Nephron (organoid): Measurements from ENCODE around the gene PCIF1.

ENCODE experiments used
- H3K27ac Mint-ChIP-seq, 3 experiments: 2 replicates each; pipeline ENCODE4 v1.8.0; 2020; ENCODE audit warnings: mixed read lengths in 3 of 3, mild to moderate bottlenecking in 2 of 3, moderate library complexity in 1 of 3
- H3K27me3 Mint-ChIP-seq: 2 replicates; pipeline ENCODE4 v1.8.0; 2021; ENCODE audit warnings: low read depth, mild to moderate bottlenecking, moderate library complexity, mixed read lengths
- H3K36me3 Mint-ChIP-seq: 2 replicates; pipeline ENCODE4 v1.8.0; 2020; ENCODE audit warnings: low read depth, mixed read lengths
- H3K4me1 Mint-ChIP-seq: 2 replicates; pipeline ENCODE4 v1.8.0; 2020; ENCODE audit warnings: mixed read lengths
- H3K4me3 Mint-ChIP-seq, 3 experiments: 2 replicates each; pipeline ENCODE4 v1.8.0; 2020; ENCODE audit warnings: mild to moderate bottlenecking in 3 of 3, mixed read lengths in 3 of 3, moderate library complexity in 2 of 3
- H3K9me3 Mint-ChIP-seq: 2 replicates; pipeline ENCODE4 v1.8.0; 2020; ENCODE audit warnings: mixed read lengths
- CTCF ChIP-seq, 3 experiments: fragments of 200-600 bp; sonication (generic); IDR thresholded peaks; one replicate each; pipeline ENCODE4 v1.5.0; 2021; ENCODE audit warnings: antibody characterized with exemption in 3 of 3; ENCODE audit not compliant: unreplicated experiment in 3 of 3

PCIF1 gene

DNA sequence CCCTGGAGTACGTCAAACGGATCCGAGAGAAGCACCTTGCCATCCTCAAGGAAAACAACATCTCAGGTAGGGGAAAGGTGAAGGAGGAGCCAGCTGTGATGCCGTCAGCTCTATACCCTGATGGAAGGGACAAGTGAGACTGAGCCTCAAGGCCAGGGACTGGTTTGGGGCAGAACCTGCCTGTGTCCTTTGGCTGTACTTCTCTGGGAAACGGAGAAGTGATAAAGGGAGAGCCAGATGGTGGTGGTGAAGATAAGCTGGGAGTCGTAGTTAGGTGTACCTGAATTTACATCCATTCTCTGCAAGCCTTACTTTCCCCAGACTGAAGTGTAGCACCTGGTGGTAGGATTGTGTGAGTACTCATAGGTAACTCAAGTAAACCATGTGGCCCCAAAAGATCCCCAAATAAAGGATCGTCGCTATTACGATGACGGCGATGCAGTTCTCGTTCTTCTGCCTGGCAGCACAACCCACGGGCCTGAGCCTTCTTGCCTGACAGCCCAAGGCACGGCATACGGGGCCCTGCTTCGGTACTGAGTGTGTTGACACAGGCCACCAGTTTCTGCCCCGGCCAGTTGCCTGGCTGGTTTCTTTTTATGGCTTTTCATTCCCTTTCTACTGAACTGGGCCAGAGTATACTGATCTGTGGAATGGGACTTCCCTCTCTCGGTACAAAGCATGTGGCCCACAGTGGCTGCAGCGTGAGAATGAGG, 10.6 kb downstream of the PCIF1 start:
- no peaks in the 10 kb centered on the region for H3K9me3 Mint-ChIP-seq
- H3K4me1 Mint-ChIP-seq = no peaks in the 10 kb centered on the region
- no peak overlapping the region for H3K4me3 Mint-ChIP-seq
- peaks cover 49% of the 10 kb centered on the region for H3K36me3 Mint-ChIP-seq
- H3K27ac Mint-ChIP-seq = no peak overlapping the region
- H3K27me3 Mint-ChIP-seq = no peaks in the 10 kb centered on the region
- no peak for TF ChIP-seq CTCF (IDR thresholded peaks at IDR 0.05; ENCODE audit: unreplicated experiment in 3 of 3)

- TF ChIP-seq CTCF (IDR thresholded peaks at IDR 0.05; ENCODE audit: unreplicated experiment in 3 of 3) = no peak
- H3K27me3 Mint-ChIP-seq = no peaks in the 10 kb centered on the region
- peaks cover 52% of the 10 kb centered on the region for H3K36me3 Mint-ChIP-seq
- H3K27ac Mint-ChIP-seq = no peak overlapping the region
- no peaks in the 10 kb centered on the region for H3K4me1 Mint-ChIP-seq
- H3K9me3 Mint-ChIP-seq = no peaks in the 10 kb centered on the region
- no peak overlapping the region for H3K4me3 Mint-ChIP-seq
These were observed 11.2 kb downstream of the PCIF1 start for GRCh38 chr20:45945678-45946148.

DNA sequence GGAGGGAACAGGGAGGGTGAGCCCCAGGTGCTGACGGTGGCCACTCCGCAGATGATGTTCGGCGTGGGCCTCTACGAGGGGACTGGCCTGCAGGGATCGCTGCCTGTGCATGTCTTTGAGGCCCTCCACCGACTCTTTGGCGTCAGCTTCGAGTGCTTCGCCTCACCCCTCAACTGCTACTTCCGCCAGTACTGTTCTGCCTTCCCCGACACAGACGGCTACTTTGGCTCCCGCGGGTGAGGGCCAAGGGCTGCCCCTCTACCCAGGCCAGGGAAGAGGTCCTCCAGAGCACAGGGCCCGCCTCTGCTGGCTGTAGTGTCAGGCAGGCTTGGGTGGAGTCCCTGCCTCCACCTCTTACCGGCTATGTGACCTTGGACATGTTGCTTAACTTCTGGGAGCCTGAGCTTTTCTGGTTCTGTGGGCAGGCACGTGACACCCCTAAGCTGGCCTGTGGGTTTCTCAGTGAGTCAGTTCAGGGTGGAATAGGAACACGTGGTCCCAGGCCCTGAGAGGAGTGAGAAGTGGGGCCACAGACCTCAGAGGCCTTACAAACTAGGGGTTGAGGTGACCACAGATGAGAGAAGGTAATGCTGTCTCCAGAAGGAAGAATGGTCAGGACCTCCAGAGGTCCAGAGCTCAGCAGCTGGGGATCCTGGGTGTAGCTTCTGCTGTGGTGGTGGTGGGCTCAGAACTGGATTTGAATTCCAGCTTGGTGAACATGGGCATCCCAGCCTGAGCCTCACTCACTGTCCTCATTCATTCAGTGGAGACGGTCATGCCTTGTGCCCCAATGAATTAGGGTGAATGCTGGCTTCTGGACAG, 11.9 kb downstream of the PCIF1 start:
- Mint-ChIP-seq H3K9me3 (no peaks in the 10 kb centered on the region), H3K4me3 (no peak overlapping the region), H3K27ac (no peak overlapping the region), H3K4me1 (no peaks in the 10 kb centered on the region), H3K36me3 (peaks cover 53% of the 10 kb centered on the region), H3K27me3 (no peaks in the 10 kb centered on the region)
- no peak for TF ChIP-seq CTCF (IDR thresholded peaks at IDR 0.05; ENCODE audit: unreplicated experiment in 3 of 3)

GRCh38 chr20:45947110-45947866, 12.8 kb downstream of the PCIF1 start:
- Mint-ChIP-seq H3K27ac (no peak overlapping the region), H3K27me3 (no peaks in the 10 kb centered on the region), H3K36me3 (peaks cover 62% of the 10 kb centered on the region), H3K9me3 (no peaks in the 10 kb centered on the region), H3K4me1 (no peaks in the 10 kb centered on the region), H3K4me3 (no peak overlapping the region)
- no peak for TF ChIP-seq CTCF (IDR thresholded peaks at IDR 0.05; ENCODE audit: unreplicated experiment in 3 of 3)

GRCh38 chr20:45948261-45948733, 13.8 kb downstream of the PCIF1 start:
- no peaks in the 10 kb centered on the region for H3K4me1 Mint-ChIP-seq
- H3K9me3 Mint-ChIP-seq = no peaks in the 10 kb centered on the region
- no peak for TF ChIP-seq CTCF (IDR thresholded peaks at IDR 0.05; ENCODE audit: unreplicated experiment in 3 of 3)
- peaks cover 56% of the 10 kb centered on the region for H3K36me3 Mint-ChIP-seq
- H3K4me3 Mint-ChIP-seq = no peak overlapping the region
- no peak overlapping the region for H3K27ac Mint-ChIP-seq
- no peaks in the 10 kb centered on the region for H3K27me3 Mint-ChIP-seq
